ENCODE results near the gene DNAJC18.

DNA sequence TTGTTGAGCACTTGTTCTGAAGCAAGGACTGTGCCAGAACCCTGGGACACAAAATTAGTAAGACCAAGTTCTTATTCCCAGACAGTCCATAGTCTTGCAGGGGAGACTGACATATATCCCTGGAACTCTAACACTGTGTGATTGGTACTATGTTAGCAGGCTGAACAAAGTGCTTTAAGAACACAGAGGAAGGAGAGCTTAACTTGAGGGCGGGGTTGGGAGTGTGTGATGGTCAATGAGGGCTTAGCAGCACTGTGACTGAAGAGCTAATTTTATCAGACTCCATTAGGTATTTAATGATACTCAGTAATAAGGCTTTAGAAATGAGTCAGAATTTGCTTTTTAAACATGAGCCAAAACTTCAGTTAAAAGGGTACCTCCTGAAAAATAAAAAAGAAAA lies 20.5 kb downstream of the DNAJC18 start:
- TF ChIP-seq POLR2AphosphoS5 (IDR thresholded peaks at IDR 0.05; ENCODE audit: low read depth) (no peak), EZH2 (IDR thresholded peaks at IDR 0.05; ENCODE audit: low read depth, unreplicated experiment) (no peak), EZH2phosphoT487 (IDR thresholded peaks at IDR 0.05; ENCODE audit: unreplicated experiment) (no peak), CREB1 (CRISPR knock-in tag; IDR thresholded peaks at IDR 0.05; ENCODE audit: low read depth) (no peak), NANOG (IDR thresholded peaks at IDR 0.05; ENCODE audit: borderline replicate concordance) (no peak), JUNB (IDR thresholded peaks at IDR 0.05; ENCODE audit: unreplicated experiment) (no peak), STAT1 (IDR thresholded peaks at IDR 0.05; ENCODE audit: unreplicated experiment) (no peak)
- TF ChIP-seq, protein P1, sequence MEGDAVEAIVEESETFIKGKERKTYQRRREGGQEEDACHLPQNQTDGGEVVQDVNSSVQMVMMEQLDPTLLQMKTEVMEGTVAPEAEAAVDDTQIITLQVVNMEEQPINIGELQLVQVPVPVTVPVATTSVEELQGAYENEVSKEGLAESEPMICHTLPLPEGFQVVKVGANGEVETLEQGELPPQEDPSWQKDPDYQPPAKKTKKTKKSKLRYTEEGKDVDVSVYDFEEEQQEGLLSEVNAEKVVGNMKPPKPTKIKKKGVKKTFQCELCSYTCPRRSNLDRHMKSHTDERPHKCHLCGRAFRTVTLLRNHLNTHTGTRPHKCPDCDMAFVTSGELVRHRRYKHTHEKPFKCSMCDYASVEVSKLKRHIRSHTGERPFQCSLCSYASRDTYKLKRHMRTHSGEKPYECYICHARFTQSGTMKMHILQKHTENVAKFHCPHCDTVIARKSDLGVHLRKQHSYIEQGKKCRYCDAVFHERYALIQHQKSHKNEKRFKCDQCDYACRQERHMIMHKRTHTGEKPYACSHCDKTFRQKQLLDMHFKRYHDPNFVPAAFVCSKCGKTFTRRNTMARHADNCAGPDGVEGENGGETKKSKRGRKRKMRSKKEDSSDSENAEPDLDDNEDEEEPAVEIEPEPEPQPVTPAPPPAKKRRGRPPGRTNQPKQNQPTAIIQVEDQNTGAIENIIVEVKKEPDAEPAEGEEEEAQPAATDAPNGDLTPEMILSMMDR (conservative IDR thresholded peaks at IDR 0.05; ENCODE audit: low read depth in 2 of 2) = no peak
- TF ChIP-seq, protein P2, sequence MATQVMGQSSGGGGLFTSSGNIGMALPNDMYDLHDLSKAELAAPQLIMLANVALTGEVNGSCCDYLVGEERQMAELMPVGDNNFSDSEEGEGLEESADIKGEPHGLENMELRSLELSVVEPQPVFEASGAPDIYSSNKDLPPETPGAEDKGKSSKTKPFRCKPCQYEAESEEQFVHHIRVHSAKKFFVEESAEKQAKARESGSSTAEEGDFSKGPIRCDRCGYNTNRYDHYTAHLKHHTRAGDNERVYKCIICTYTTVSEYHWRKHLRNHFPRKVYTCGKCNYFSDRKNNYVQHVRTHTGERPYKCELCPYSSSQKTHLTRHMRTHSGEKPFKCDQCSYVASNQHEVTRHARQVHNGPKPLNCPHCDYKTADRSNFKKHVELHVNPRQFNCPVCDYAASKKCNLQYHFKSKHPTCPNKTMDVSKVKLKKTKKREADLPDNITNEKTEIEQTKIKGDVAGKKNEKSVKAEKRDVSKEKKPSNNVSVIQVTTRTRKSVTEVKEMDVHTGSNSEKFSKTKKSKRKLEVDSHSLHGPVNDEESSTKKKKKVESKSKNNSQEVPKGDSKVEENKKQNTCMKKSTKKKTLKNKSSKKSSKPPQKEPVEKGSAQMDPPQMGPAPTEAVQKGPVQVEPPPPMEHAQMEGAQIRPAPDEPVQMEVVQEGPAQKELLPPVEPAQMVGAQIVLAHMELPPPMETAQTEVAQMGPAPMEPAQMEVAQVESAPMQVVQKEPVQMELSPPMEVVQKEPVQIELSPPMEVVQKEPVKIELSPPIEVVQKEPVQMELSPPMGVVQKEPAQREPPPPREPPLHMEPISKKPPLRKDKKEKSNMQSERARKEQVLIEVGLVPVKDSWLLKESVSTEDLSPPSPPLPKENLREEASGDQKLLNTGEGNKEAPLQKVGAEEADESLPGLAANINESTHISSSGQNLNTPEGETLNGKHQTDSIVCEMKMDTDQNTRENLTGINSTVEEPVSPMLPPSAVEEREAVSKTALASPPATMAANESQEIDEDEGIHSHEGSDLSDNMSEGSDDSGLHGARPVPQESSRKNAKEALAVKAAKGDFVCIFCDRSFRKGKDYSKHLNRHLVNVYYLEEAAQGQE (IDR thresholded peaks at IDR 0.05; ENCODE audit: unreplicated experiment) = no peak
- TF ChIP-seq, protein P3, sequence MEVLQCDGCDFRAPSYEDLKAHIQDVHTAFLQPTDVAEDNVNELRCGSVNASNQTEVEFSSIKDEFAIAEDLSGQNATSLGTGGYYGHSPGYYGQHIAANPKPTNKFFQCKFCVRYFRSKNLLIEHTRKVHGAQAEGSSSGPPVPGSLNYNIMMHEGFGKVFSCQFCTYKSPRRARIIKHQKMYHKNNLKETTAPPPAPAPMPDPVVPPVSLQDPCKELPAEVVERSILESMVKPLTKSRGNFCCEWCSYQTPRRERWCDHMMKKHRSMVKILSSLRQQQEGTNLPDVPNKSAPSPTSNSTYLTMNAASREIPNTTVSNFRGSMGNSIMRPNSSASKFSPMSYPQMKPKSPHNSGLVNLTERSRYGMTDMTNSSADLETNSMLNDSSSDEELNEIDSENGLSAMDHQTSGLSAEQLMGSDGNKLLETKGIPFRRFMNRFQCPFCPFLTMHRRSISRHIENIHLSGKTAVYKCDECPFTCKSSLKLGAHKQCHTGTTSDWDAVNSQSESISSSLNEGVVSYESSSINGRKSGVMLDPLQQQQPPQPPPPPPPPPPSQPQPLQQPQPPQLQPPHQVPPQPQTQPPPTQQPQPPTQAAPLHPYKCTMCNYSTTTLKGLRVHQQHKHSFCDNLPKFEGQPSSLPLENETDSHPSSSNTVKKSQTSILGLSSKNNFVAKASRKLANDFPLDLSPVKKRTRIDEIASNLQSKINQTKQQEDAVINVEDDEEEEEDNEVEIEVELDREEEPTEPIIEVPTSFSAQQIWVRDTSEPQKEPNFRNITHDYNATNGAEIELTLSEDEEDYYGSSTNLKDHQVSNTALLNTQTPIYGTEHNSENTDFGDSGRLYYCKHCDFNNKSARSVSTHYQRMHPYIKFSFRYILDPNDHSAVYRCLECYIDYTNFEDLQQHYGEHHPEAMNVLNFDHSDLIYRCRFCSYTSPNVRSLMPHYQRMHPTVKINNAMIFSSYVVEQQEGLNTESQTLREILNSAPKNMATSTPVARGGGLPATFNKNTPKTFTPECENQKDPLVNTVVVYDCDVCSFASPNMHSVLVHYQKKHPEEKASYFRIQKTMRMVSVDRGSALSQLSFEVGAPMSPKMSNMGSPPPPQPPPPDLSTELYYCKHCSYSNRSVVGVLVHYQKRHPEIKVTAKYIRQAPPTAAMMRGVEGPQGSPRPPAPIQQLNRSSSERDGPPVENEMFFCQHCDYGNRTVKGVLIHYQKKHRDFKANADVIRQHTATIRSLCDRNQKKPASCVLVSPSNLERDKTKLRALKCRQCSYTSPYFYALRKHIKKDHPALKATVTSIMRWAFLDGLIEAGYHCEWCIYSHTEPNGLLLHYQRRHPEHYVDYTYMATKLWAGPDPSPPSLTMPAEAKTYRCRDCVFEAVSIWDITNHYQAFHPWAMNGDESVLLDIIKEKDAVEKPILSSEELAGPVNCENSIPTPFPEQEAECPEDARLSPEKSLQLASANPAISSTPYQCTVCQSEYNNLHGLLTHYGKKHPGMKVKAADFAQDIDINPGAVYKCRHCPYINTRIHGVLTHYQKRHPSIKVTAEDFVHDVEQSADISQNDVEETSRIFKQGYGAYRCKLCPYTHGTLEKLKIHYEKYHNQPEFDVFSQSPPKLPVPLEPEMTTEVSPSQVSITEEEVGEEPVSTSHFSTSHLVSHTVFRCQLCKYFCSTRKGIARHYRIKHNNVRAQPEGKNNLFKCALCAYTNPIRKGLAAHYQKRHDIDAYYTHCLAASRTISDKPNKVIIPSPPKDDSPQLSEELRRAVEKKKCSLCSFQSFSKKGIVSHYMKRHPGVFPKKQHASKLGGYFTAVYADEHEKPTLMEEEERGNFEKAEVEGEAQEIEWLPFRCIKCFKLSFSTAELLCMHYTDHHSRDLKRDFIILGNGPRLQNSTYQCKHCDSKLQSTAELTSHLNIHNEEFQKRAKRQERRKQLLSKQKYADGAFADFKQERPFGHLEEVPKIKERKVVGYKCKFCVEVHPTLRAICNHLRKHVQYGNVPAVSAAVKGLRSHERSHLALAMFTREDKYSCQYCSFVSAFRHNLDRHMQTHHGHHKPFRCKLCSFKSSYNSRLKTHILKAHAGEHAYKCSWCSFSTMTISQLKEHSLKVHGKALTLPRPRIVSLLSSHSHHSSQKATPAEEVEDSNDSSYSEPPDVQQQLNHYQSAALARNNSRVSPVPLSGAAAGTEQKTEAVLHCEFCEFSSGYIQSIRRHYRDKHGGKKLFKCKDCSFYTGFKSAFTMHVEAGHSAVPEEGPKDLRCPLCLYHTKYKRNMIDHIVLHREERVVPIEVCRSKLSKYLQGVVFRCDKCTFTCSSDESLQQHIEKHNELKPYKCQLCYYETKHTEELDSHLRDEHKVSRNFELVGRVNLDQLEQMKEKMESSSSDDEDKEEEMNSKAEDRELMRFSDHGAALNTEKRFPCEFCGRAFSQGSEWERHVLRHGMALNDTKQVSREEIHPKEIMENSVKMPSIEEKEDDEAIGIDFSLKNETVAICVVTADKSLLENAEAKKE (CRISPR knock-in tag; IDR thresholded peaks at IDR 0.05) = no peak
- TF ChIP-seq, protein P4, sequence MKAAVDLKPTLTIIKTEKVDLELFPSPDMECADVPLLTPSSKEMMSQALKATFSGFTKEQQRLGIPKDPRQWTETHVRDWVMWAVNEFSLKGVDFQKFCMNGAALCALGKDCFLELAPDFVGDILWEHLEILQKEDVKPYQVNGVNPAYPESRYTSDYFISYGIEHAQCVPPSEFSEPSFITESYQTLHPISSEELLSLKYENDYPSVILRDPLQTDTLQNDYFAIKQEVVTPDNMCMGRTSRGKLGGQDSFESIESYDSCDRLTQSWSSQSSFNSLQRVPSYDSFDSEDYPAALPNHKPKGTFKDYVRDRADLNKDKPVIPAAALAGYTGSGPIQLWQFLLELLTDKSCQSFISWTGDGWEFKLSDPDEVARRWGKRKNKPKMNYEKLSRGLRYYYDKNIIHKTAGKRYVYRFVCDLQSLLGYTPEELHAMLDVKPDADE (IDR thresholded peaks at IDR 0.05) = no peak
